ENCODE measurements around the gene FARS2.
A peak's percentile ranks its signal among the peaks of the same experiment; 100 is the strongest.

FARS2 gene

GRCh38 chr6:5751525-5752390, 490.4 kb downstream of the FARS2 start:
- H3K9me3 ChIP-seq (ENCODE audit: control insufficient read depth, low read length): peaks cover 10% of the 10 kb centered on the region
- peak overlapping the region; percentile 83 for H3K27ac ChIP-seq (ENCODE audit: low read depth, low read length, severe bottlenecking)

DNA sequence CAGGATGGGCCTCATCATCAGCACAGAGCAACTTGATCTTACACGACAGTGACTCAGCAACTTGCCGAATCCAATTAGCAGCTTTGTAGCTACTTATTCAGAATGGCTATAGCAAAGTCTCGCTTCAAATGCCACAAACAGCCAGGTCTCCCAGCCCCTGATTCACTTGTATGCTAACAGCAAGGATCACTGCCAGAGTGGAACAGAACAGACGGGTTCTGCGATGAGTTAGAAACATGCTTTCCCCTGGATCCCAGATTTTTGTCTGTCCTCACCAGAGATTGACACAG, 491.0 kb downstream of the FARS2 start:
- Histone ChIP-seq H3K27ac (ENCODE audit: low read depth, low read length, severe bottlenecking) (peak overlapping the region; percentile 83), H3K36me3 (ENCODE audit: control insufficient read depth, insufficient read depth, low read length) (no peaks in the 10 kb centered on the region), H3K4me1 (ENCODE audit: control insufficient read depth, insufficient read depth, low read length, poor library complexity, severe bottlenecking) (peaks cover 10% of the 10 kb centered on the region), H3K4me3 (ENCODE audit: extremely low read depth, insufficient read depth, low read length, poor library complexity, severe bottlenecking) (no peak overlapping the region), H3K9me3 (ENCODE audit: control insufficient read depth, low read length) (peaks cover 10% of the 10 kb centered on the region)
- WGBS, 2 experiments (ENCODE audit: insufficient coverage in 2 of 2): 38 to 40% methylated on average over 5 of the region's 5 CpGs

More at GRCh38 chr6:5751525-5752390, 490.4 kb downstream of the FARS2 start:
- H3K4me1 ChIP-seq (ENCODE audit: control insufficient read depth, insufficient read depth, low read length, poor library complexity, severe bottlenecking): peaks cover 10% of the 10 kb centered on the region
- 55 to 68% methylated on average over 2 to 3 of the region's 9 CpGs for WGBS, 2 experiments (ENCODE audit: insufficient coverage in 2 of 2)
- no peaks in the 10 kb centered on the region for H3K36me3 ChIP-seq (ENCODE audit: control insufficient read depth, insufficient read depth, low read length)
- no peak overlapping the region for H3K4me3 ChIP-seq (ENCODE audit: extremely low read depth, insufficient read depth, low read length, poor library complexity, severe bottlenecking)

DNA sequence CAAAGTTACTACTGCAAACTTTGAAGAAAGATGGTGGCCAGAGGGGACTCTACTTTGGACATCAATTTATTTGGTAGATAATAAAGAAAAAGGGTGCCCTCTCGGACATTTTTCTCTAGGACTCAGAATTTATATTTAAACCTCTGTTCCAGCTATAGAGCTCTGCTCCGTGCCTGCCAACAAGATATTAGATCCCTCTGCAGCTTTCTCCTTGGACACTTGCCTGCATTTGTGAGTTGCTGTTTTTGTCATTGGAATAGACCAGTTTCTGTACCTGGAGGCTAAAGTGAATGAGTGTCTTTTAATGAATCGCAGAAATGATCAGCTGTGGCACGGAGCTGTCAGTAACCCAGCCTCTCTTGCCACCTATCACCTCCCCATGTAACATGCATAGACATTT, 491.9 kb downstream of the FARS2 start:
- Histone ChIP-seq H3K9me3 (ENCODE audit: control insufficient read depth, low read length) (peaks cover 10% of the 10 kb centered on the region), H3K27ac (ENCODE audit: low read depth, low read length, severe bottlenecking) (no peak overlapping the region), H3K4me3 (ENCODE audit: extremely low read depth, insufficient read depth, low read length, poor library complexity, severe bottlenecking) (no peak overlapping the region), H3K4me1 (ENCODE audit: control insufficient read depth, insufficient read depth, low read length, poor library complexity, severe bottlenecking) (peaks cover 10% of the 10 kb centered on the region), H3K36me3 (ENCODE audit: control insufficient read depth, insufficient read depth, low read length) (no peaks in the 10 kb centered on the region)
- WGBS, 2 experiments (ENCODE audit: insufficient coverage in 2 of 2): 90 to 100% methylated on average over 2 to 3 of the region's 4 CpGs

- H3K36me3 ChIP-seq (ENCODE audit: control insufficient read depth, insufficient read depth, low read length): no peaks in the 10 kb centered on the region
- H3K27ac ChIP-seq (ENCODE audit: low read depth, low read length, severe bottlenecking): no peak overlapping the region
- peaks cover 10% of the 10 kb centered on the region for H3K9me3 ChIP-seq (ENCODE audit: control insufficient read depth, low read length)
- peaks cover 10% of the 10 kb centered on the region for H3K4me1 ChIP-seq (ENCODE audit: control insufficient read depth, insufficient read depth, low read length, poor library complexity, severe bottlenecking)
- no CpG with 5 or more reads among the region's 2 CpGs for WGBS, 2 experiments (ENCODE audit: insufficient coverage in 2 of 2)
- H3K4me3 ChIP-seq (ENCODE audit: extremely low read depth, insufficient read depth, low read length, poor library complexity, severe bottlenecking): no peak overlapping the region
These were observed 493.6 kb downstream of the FARS2 start for GRCh38 chr6:5754904-5755303.

- WGBS, 2 experiments (ENCODE audit: insufficient coverage in 2 of 2): 87 to 92% methylated on average over 5 of the region's 5 CpGs
- Histone ChIP-seq H3K4me1 (ENCODE audit: control insufficient read depth, insufficient read depth, low read length, poor library complexity, severe bottlenecking) (no peaks in the 10 kb centered on the region), H3K27ac (ENCODE audit: low read depth, low read length, severe bottlenecking) (no peak overlapping the region), H3K9me3 (ENCODE audit: control insufficient read depth, low read length) (peaks cover 1% of the 10 kb centered on the region), H3K36me3 (ENCODE audit: control insufficient read depth, insufficient read depth, low read length) (no peaks in the 10 kb centered on the region), H3K4me3 (ENCODE audit: extremely low read depth, insufficient read depth, low read length, poor library complexity, severe bottlenecking) (no peak overlapping the region)
These were observed 498.3 kb downstream of the FARS2 start for GRCh38 chr6:5759571-5759970.

DNA sequence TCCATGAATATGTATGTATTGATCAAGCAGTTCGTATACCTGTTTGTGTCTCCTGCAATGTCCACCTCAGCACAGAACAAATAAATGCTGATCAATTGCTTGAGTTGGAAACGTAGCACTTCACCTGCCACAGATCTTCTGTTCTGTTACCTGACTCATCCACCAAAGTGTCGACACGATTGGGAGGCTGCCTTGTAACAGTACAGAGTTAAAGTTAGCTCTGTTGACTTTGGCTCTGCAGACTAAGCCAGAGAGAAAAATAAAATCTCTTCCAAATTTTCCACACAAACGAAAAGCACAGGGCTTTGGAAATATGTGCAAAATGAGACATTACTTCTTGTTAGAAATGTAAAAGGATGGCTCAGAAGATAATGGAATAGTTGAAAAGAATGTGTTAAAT, 500.1 kb downstream of the FARS2 start:
- 93% methylated on average over 2 of the region's 5 CpGs; no CpG with 5 or more reads in 1 of the 2 experiments for WGBS, 2 experiments (ENCODE audit: insufficient coverage in 2 of 2)
- Histone ChIP-seq H3K27ac (ENCODE audit: low read depth, low read length, severe bottlenecking) (no peak overlapping the region), H3K36me3 (ENCODE audit: control insufficient read depth, insufficient read depth, low read length) (no peaks in the 10 kb centered on the region), H3K9me3 (ENCODE audit: control insufficient read depth, low read length) (no peaks in the 10 kb centered on the region), H3K4me3 (ENCODE audit: extremely low read depth, insufficient read depth, low read length, poor library complexity, severe bottlenecking) (no peak overlapping the region), H3K4me1 (ENCODE audit: control insufficient read depth, insufficient read depth, low read length, poor library complexity, severe bottlenecking) (no peaks in the 10 kb centered on the region)

DNA sequence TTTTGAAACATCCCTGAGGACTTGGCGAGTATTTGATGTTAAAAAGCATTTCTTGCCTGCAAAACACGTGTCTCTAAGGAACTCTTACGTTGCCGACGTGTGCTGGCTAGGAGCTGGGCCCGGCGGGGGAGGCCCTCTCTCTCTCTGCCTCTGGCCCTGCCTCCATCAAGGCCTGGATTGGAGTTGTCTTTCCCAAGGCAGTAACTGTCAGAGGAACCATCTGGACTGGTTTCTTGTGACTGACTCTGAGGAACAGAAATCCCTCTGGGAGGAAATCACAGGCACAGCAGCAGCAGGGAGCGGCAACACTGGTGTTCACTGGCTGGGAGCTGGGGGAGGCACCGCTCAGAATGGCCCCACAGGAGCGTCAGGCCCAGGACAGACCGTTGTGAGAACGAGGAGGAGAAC, 501.3 kb downstream of the FARS2 start:
- no peak overlapping the region for H3K27ac ChIP-seq (ENCODE audit: low read depth, low read length, severe bottlenecking)
- 93 to 96% methylated on average over 6 to 12 of the region's 12 CpGs for WGBS, 2 experiments (ENCODE audit: insufficient coverage in 2 of 2)
- no peaks in the 10 kb centered on the region for H3K4me1 ChIP-seq (ENCODE audit: control insufficient read depth, insufficient read depth, low read length, poor library complexity, severe bottlenecking)
- no peaks in the 10 kb centered on the region for H3K36me3 ChIP-seq (ENCODE audit: control insufficient read depth, insufficient read depth, low read length)
- H3K4me3 ChIP-seq (ENCODE audit: extremely low read depth, insufficient read depth, low read length, poor library complexity, severe bottlenecking): no peak overlapping the region
- peaks cover 6% of the 10 kb centered on the region for H3K9me3 ChIP-seq (ENCODE audit: control insufficient read depth, low read length)

- WGBS, 2 experiments (ENCODE audit: insufficient coverage in 2 of 2): 90 to 100% methylated on average over 1 of the region's 2 CpGs
- Histone ChIP-seq H3K4me1 (ENCODE audit: control insufficient read depth, insufficient read depth, low read length, poor library complexity, severe bottlenecking) (no peaks in the 10 kb centered on the region), H3K27ac (ENCODE audit: low read depth, low read length, severe bottlenecking) (no peak overlapping the region)
These were observed 502.1 kb downstream of the FARS2 start for GRCh38 chr6:5763407-5763806.

GRCh38 chr6:5763871-5764270, 502.6 kb downstream of the FARS2 start:
- Histone ChIP-seq H3K4me1 (ENCODE audit: control insufficient read depth, insufficient read depth, low read length, poor library complexity, severe bottlenecking) (no peaks in the 10 kb centered on the region), H3K36me3 (ENCODE audit: control insufficient read depth, insufficient read depth, low read length) (no peaks in the 10 kb centered on the region), H3K9me3 (ENCODE audit: control insufficient read depth, low read length) (peaks cover 6% of the 10 kb centered on the region), H3K4me3 (ENCODE audit: extremely low read depth, insufficient read depth, low read length, poor library complexity, severe bottlenecking) (no peak overlapping the region), H3K27ac (ENCODE audit: low read depth, low read length, severe bottlenecking) (no peak overlapping the region)
- WGBS, 2 experiments (ENCODE audit: insufficient coverage in 2 of 2): 97 to 98% methylated on average over 3 to 5 of the region's 8 CpGs

More at GRCh38 chr6:5763407-5763806, 502.1 kb downstream of the FARS2 start:
- Histone ChIP-seq H3K9me3 (ENCODE audit: control insufficient read depth, low read length) (peaks cover 6% of the 10 kb centered on the region), H3K36me3 (ENCODE audit: control insufficient read depth, insufficient read depth, low read length) (no peaks in the 10 kb centered on the region), H3K4me3 (ENCODE audit: extremely low read depth, insufficient read depth, low read length, poor library complexity, severe bottlenecking) (no peak overlapping the region)

GRCh38 chr6:5764401-5764955, 503.2 kb downstream of the FARS2 start:
- Histone ChIP-seq H3K9me3 (ENCODE audit: control insufficient read depth, low read length) (peaks cover 6% of the 10 kb centered on the region), H3K27ac (ENCODE audit: low read depth, low read length, severe bottlenecking) (no peak overlapping the region), H3K4me1 (ENCODE audit: control insufficient read depth, insufficient read depth, low read length, poor library complexity, severe bottlenecking) (no peaks in the 10 kb centered on the region), H3K4me3 (ENCODE audit: extremely low read depth, insufficient read depth, low read length, poor library complexity, severe bottlenecking) (no peak overlapping the region), H3K36me3 (ENCODE audit: control insufficient read depth, insufficient read depth, low read length) (no peaks in the 10 kb centered on the region)
- 92 to 93% methylated on average over 6 to 9 of the region's 9 CpGs for WGBS, 2 experiments (ENCODE audit: insufficient coverage in 2 of 2)

DNA sequence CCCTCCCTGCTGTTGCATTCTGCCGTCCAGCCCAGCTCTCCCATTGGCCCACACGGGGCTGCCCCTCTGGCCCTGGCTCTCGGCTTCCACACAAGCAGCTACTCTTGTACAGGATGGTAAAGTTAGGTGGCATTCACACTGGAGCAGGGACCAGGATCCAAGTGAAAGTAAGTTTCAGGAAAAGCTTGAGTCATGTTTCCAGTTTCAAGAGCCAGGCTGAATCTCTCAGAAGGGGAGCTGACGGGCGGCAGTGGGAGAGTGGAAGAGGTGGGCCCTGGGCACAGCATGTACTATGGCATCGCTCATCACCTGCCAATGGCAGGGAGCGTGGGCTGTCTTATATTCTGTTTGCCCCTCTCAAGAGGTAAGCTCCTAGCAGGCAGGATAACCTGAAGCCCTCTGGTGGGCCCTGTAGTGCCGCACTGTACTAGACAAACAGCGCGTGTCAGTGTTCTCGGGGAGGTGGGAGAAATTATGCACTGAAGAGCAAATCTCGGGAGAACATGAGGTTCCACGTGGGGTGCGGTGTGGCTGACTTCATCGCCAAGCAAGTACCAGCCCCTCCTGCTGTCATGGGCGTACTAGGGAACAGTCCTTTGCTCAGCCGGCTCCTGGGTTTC, 503.9 kb downstream of the FARS2 start:
- Histone ChIP-seq H3K4me3 (ENCODE audit: extremely low read depth, insufficient read depth, low read length, poor library complexity, severe bottlenecking) (no peak overlapping the region), H3K27ac (ENCODE audit: low read depth, low read length, severe bottlenecking) (no peak overlapping the region), H3K4me1 (ENCODE audit: control insufficient read depth, insufficient read depth, low read length, poor library complexity, severe bottlenecking) (no peaks in the 10 kb centered on the region), H3K36me3 (ENCODE audit: control insufficient read depth, insufficient read depth, low read length) (no peaks in the 10 kb centered on the region), H3K9me3 (ENCODE audit: control insufficient read depth, low read length) (peaks cover 6% of the 10 kb centered on the region)
- WGBS, 2 experiments (ENCODE audit: insufficient coverage in 2 of 2): 90 to 92% methylated on average over 16 to 17 of the region's 17 CpGs

All from mesodermal cell (in vitro differentiated cells).